Urothelium cell line (cell line): ENCODE data around the gene GLIS2.
"Not testable (repeated sequence)": the region's sequence is repeated elsewhere in the genome, so short reads cannot be mapped to it uniquely, and the experiment has no call there.

ENCODE experiments used
- DNase-seq: peaks from one replicate; pipeline ENCODE4 v3.0.0; 2011; ENCODE audit warnings: low spot score, mixed read lengths
- FAIRE-seq: peaks from 2 replicates; lab custom pipeline; 2011; peaks lifted over from hg19 to GRCh38; lab: Jason Lieb, UNC

GLIS2 gene

DNA sequence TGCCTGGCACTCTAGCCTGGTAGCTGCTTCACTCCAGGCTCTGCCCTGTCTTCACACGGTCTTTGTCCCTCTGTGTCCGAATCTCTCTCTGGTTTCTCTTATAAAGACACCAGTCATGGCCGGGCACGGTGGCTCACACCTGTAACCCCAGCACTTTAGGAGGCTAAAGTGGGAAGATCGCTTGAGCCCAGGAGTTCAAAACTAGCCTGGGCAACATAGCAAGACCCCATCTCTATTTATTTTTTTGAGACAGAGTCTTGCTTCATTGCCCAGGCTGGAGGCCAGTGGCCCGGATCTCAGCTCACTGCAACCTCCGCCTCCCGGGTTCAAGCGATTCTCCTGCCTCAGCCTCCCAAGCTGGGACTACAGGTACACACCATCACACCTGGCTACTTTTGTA lies 17.8 kb downstream of the GLIS2 start:
- not testable (repeated sequence) for FAIRE-seq, DNase-seq

DNA sequence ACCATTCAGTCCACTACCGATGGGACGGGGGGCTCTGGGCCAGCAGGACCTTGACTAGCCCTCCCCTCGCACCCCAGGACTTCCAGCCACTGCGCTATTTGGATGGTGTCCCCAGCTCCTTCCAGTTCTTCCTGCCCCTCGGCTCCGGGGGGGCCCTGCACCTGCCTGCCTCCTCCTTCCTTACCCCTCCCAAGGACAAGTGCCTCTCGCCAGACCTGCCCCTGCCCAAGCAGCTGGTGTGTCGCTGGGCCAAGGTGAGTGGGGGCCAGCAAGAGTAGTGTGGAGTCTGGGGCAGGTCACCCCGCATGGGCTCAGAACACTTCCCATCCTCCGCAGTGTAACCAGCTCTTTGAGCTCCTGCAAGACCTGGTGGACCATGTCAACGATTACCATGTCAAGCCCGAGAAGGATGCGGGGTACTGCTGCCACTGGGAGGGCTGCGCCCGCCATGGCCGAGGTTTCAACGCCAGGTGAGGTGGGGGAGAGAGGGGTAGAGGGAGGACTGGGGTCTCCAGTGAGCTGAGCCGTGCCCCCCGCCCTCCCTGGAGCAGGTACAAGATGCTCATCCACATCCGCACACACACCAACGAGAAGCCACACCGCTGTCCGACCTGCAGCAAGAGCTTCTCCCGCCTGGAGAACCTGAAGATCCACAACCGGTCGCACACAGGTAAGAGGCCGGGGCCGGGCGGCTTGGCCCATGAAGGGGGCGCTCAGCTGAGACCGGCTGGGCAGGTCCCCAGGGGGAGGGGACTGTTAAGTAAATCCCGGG lies 19.0 kb downstream of the GLIS2 start:
- DNase-seq (no peak), FAIRE-seq (peak; percentile 56)

DNA sequence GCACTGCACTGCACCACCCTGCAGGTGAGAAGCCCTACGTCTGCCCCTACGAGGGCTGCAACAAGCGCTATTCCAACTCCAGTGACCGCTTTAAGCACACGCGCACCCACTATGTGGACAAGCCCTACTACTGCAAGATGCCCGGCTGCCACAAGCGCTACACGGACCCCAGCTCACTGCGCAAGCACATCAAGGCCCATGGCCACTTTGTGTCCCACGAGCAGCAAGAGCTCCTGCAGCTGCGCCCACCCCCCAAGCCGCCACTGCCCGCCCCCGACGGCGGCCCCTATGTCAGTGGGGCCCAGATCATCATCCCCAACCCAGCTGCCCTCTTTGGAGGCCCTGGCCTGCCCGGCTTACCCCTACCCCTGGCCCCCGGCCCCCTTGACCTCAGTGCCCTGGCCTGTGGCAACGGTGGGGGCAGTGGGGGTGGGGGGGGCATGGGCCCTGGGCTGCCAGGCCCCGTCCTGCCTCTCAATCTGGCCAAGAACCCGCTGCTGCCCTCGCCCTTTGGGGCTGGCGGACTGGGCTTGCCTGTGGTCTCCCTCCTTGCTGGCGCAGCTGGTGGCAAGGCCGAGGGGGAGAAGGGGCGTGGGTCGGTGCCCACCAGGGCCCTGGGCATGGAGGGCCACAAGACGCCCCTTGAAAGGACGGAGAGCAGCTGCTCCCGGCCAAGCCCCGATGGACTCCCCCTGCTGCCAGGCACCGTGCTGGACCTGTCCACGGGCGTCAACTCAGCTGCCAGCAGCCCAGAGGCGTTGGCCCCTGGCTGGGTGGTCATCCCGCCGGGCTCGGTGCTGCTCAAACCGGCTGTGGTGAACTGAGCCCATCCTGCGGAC lies 21.1 kb downstream of the GLIS2 start:
- FAIRE-seq (no peak), DNase-seq (no peak)

- no peak for DNase-seq
- FAIRE-seq: no peak
Observed at GRCh38 chr16:4337540-4338088, 21.7 kb downstream of the GLIS2 start.

- DNase-seq: no peak
- FAIRE-seq: no peak
Observed at GRCh38 chr16:4338125-4338582, 22.3 kb downstream of the GLIS2 start.

- FAIRE-seq: no peak
- DNase-seq: no peak
Observed at GRCh38 chr16:4338712-4339299, 22.9 kb downstream of the GLIS2 start.

DNA sequence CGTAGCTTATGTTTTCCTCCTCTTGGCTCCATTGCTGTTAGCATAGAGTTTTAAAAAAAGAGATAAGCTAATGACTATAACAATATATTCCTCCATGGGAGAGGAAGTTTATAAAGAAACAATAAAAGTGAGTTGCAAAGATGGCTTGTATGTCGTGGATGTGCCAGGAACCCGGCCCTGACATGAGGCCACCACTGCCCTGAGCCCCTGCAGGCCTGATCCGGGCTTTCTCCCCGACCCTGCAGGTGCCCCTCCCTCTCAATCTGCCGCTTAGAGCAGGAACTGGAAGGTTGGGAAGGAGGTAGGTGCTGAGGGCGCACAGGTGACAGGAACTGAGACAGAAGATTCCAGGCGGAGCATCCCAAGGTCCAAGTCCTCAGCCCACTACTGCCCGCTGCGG lies 23.6 kb downstream of the GLIS2 start:
- DNase-seq (no peak), FAIRE-seq (no peak)

GRCh38 chr16:4339909-4340308 lies 24.0 kb downstream of the GLIS2 start:
- FAIRE-seq: no peak
- no peak for DNase-seq

- FAIRE-seq: no peak
Observed at GRCh38 chr16:4340443-4340842, 24.6 kb downstream of the GLIS2 start.

DNA sequence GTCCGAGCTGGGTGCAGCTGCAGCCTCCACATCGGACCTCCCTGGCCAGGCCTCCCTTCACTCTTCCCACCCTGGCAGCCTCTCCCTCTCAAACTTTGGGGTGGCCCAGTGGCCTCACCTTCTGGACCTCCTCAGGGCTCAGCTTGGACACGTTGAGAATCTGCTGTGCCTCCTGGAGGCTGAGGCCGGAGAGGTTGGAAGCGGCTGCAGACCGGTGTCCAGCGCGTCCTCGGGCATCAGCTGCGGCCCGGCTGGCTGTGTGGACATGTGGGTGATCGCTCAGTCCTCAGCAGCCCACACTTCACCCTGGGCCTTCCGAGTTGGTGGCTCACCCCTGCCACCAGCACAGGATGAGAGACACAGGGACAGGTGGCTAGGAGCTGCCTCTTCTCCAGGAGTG lies 25.4 kb downstream of the GLIS2 start:
- FAIRE-seq: no peak
- no peak for DNase-seq

More at GRCh38 chr16:4340443-4340842, 24.6 kb downstream of the GLIS2 start:
- DNase-seq: no peak

- no peak for DNase-seq
- no peak for FAIRE-seq
Observed at GRCh38 chr16:4342866-4343744, 27.2 kb downstream of the GLIS2 start.

DNA sequence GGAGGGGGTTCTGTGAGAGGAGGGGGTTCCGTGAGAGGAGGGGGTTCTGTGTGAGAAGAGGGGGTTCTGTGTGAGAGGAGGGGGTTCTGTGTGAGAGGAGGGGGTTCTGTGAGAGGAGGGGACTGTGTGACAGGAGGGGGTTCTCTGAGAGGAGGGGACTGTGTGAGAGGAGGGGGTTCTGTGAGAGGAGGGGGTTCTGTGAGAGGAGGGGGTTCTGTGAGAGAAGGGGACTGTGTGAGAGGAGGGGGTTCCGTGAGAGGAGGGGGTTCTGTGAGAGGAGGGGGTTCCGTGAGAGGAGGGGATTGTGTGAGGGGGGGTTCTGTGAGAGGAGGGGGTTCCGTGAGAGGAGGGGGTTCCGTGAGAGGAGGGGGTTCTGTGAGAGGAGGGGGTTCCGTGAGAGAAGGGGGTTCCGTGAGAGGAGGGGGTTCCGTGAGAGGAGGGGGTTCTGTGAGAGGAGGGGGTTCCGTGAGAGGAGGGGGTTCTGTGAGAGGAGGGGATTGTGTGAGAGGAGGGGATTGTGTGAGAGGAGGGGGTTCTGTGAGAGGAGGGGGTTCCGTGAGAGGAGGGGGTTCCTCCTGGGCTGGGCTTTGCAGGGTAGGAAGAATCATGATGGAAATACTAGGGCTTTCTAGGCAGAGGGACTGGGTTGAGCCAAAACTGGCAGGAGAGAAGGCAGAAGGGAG lies 28.6 kb downstream of the GLIS2 start:
- not testable (repeated sequence) for DNase-seq
- FAIRE-seq: peak; percentile 79

DNA sequence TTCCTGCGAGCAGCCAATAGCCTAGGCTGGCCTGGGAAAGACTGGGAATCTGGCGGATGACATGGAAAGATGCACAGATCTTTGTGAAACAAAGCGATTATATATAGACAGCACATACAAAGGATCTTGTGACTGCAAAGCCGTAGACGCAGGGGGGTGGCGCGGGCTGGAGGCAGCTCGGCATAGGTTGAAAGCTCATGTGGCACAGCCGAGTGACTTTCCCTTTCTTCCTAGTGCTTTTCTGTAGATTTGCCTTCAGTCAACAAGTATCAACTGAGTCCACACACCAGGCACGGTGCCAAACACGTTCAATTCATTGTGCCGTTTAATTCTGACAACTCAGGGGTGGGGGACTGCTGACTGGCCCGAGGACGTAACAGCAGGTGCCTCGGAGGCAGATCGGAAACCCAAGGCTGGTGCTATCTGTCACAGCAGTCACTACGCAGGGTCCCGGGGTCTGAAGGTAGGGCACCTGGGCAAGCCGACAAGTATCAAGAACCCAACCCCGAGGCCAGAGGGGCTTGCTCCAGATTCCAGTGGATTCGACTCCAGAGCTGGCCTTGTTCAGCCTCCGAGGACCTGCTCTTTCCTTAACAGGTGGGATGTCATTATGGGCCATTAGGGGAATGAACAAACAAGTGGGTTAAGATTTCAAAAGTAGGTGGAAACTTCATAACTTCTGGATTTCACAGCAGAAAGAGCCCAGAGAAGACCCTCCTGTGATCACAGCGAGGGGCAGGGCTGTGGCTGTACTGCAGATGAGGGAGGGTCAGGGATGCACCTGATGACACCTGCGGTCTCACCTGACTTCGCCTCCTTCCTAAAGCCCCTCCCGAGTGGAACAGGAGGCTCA lies 29.3 kb downstream of the GLIS2 start:
- no peak for DNase-seq
- FAIRE-seq: no peak

DNA sequence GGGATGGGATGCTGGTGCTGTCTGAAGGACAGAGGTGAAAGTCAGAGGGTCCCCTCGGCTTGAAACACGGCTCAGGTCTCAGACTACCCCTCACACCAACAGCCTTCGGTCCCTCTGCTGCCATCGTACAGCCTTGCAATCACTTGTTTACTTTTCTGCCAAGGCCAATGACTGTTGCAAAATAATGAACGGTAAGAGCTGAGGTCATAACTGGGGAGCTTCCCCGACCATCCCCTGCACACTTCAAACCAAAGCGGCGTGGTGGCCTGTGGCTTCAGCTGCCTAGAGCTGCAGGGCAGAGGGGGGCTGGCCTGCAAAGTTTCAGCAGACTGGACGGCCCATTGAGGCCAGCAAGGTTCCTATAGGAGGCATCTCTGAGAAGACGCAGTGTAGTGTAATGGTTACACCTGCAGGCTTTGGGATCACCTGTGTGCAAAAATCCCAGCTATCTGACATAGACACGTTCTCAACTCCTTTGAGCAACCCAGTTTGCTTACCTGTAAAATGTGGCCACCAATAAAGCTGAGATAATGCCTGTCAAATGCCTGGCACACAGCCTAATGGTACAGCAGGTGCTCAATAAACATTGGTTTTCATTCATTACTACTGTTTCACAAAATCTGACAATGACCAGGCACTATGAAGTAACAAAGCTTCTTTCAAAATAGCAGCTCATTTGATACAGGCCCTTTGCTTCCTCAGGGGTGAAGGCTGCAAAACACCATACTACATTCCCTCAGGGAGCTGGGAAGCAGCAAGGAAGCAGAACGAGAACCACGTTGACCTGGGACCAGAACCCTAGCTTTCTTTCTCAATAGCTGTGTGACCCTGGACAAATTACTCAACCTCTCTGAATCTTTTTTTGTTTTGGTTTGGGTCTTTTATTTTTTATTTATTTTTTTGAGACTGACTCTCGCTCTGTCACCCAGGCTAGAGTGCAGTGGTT lies 30.2 kb downstream of the GLIS2 start:
- FAIRE-seq: no peak

DNA sequence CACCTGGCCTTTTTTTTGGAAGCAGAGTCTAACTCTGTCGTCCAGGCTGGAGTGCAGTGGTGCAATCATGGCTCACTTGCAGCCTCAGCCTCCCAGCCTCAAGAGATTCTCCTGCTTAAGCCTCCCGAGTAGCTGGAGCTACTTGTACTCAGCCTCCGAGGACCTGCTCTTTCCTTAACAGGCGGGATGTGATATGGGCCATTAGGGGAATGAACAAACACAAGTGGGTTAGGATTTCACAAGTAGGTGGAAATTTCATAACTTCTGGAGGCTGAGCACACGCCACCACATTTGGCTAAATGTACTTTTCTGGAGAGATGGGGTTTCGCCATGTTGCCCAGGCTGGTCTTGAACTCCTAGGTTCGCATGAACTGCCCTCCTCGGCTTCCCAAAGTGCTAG lies 31.1 kb downstream of the GLIS2 start:
- DNase-seq: no peak
- FAIRE-seq: no peak

More for the DNA sequence above, 30.2 kb downstream of the GLIS2 start:
- DNase-seq: no peak

- DNase-seq: no peak
Observed at GRCh38 chr16:4347765-4348509, 32.1 kb downstream of the GLIS2 start.

GRCh38 chr16:4349332-4349731 lies 33.5 kb downstream of the GLIS2 start:
- DNase-seq (no peak), FAIRE-seq (no peak)

More at GRCh38 chr16:4347765-4348509, 32.1 kb downstream of the GLIS2 start:
- no peak for FAIRE-seq
